Activated CD4-positive, CD25-positive, alpha-beta regulatory T cell treated with anti-CD3 and anti-CD28 coated beads, Interleukin-2, amount 50 U/mL, for 24 hours (primary cell): Measurements from ENCODE around the gene ARHGAP22.

Experiments
- ATAC-seq, 2 donors: fragments of 150-1000 bp; cut with Tn5 transposase; one replicate each; pipeline ENCODE4 v1.10.0; 2021; ENCODE audit warnings: mild to moderate bottlenecking in 1 of 2, moderate library complexity in 1 of 2

The ARHGAP22 gene

GRCh38 chr10:48633381-48634197, 28.7 kb upstream of the ARHGAP22 start:
- peak in 1 of 2 donors; percentile 13 for ATAC-seq

- no peak for ATAC-seq
These were observed 27.3 kb upstream of the ARHGAP22 start for GRCh38 chr10:48632166-48632565.

GRCh38 chr10:48627984-48628609, 23.2 kb upstream of the ARHGAP22 start:
- no peak for ATAC-seq

GRCh38 chr10:48626986-48627731, 22.3 kb upstream of the ARHGAP22 start:
- ATAC-seq: no peak

- ATAC-seq: no peak
These were observed 21.6 kb upstream of the ARHGAP22 start for GRCh38 chr10:48626447-48626846.

- peak in 1 of 2 donors; percentile 28 for ATAC-seq
These were observed 20.9 kb upstream of the ARHGAP22 start for GRCh38 chr10:48625826-48626134.

- ATAC-seq: no peak
These were observed 18.8 kb upstream of the ARHGAP22 start for GRCh38 chr10:48623607-48624132.

- no peak for ATAC-seq
These were observed 18.1 kb upstream of the ARHGAP22 start for GRCh38 chr10:48623009-48623408.

- ATAC-seq: no peak
These were observed 15.8 kb upstream of the ARHGAP22 start for GRCh38 chr10:48620719-48621118.

GRCh38 chr10:48616436-48616835, 11.6 kb upstream of the ARHGAP22 start:
- no peak for ATAC-seq

- no peak for ATAC-seq
These were observed 9.9 kb upstream of the ARHGAP22 start for GRCh38 chr10:48614481-48615390.

- ATAC-seq: no peak
These were observed 8.1 kb upstream of the ARHGAP22 start for GRCh38 chr10:48613016-48613415.

- no peak for ATAC-seq
These were observed 7.5 kb upstream of the ARHGAP22 start for GRCh38 chr10:48612236-48612943.

GRCh38 chr10:48611133-48611532, 6.3 kb upstream of the ARHGAP22 start:
- ATAC-seq: no peak

GRCh38 chr10:48610585-48611093, 5.8 kb upstream of the ARHGAP22 start:
- no peak for ATAC-seq

- no peak for ATAC-seq
These were observed 5.2 kb upstream of the ARHGAP22 start for GRCh38 chr10:48609899-48610584.

GRCh38 chr10:48609441-48609840, 4.6 kb upstream of the ARHGAP22 start:
- no peak for ATAC-seq

- no peak for ATAC-seq
These were observed 4.1 kb upstream of the ARHGAP22 start for GRCh38 chr10:48608976-48609375.

GRCh38 chr10:48608279-48608681, 3.4 kb upstream of the ARHGAP22 start:
- ATAC-seq: peak; percentile 44 to 67

GRCh38 chr10:48607356-48608278, 2.7 kb upstream of the ARHGAP22 start:
- ATAC-seq: no peak
